Activated T-cell treated with anti-CD3 and anti-CD28 coated beads for 48 hours (primary cell): Measurements from ENCODE around the gene BFSP1.

ENCODE experiments used
- DNase-seq: peaks from one replicate; pipeline ENCODE4 v3.0.0-alpha.2; 2020; ENCODE audit warnings: low read depth

The BFSP1 gene

GRCh38 chr20:17520583-17520982 lies 10.6 kb downstream of the BFSP1 start:
- DNase-seq = no peak

GRCh38 chr20:17519606-17520285 lies 11.4 kb downstream of the BFSP1 start:
- no peak for DNase-seq

GRCh38 chr20:17518339-17519052 lies 12.7 kb downstream of the BFSP1 start:
- no peak for DNase-seq

- DNase-seq = no peak
These were observed 16.1 kb downstream of the BFSP1 start for GRCh38 chr20:17515053-17515452.

- no peak for DNase-seq
These were observed 17.2 kb downstream of the BFSP1 start for GRCh38 chr20:17513939-17514338.

GRCh38 chr20:17511401-17511800 lies 19.8 kb downstream of the BFSP1 start:
- no peak for DNase-seq

GRCh38 chr20:17510548-17510947 lies 20.6 kb downstream of the BFSP1 start:
- no peak for DNase-seq

GRCh38 chr20:17508756-17509155 lies 22.4 kb downstream of the BFSP1 start:
- no peak for DNase-seq

GRCh38 chr20:17507531-17507930 lies 23.6 kb downstream of the BFSP1 start:
- no peak for DNase-seq

GRCh38 chr20:17507032-17507431 lies 24.1 kb downstream of the BFSP1 start:
- no peak for DNase-seq

GRCh38 chr20:17505636-17506517 lies 25.3 kb downstream of the BFSP1 start:
- DNase-seq = peak; percentile 56

GRCh38 chr20:17504898-17505635 lies 26.1 kb downstream of the BFSP1 start:
- DNase-seq = peak; percentile 43

GRCh38 chr20:17504066-17504897 lies 26.9 kb downstream of the BFSP1 start:
- no peak for DNase-seq

- no peak for DNase-seq
These were observed 27.7 kb downstream of the BFSP1 start for GRCh38 chr20:17503301-17504065.

GRCh38 chr20:17502105-17502504 lies 29.1 kb downstream of the BFSP1 start:
- DNase-seq = no peak

GRCh38 chr20:17501701-17502100 lies 29.5 kb downstream of the BFSP1 start:
- DNase-seq = no peak

GRCh38 chr20:17500826-17501225 lies 30.4 kb downstream of the BFSP1 start:
- DNase-seq = no peak

- no peak for DNase-seq
These were observed 30.9 kb downstream of the BFSP1 start for GRCh38 chr20:17500271-17500670.

- no peak for DNase-seq
These were observed 32.1 kb downstream of the BFSP1 start for GRCh38 chr20:17499041-17499440.

- DNase-seq = no peak
These were observed 32.5 kb downstream of the BFSP1 start for GRCh38 chr20:17498641-17499040.
